MM.1S (cell line): ENCODE results near the gene EZH1.

ENCODE experiments used
- CTCF ChIP-seq: fragments of 300-600 bp; sonication (generic); IDR thresholded peaks from 2 replicates; pipeline ENCODE4 v1.5.1; 2016; ENCODE audit warnings: antibody characterized with exemption, low read length, mixed read lengths
- EZH2 ChIP-seq: fragments of 300-600 bp; sonication (generic); optimal IDR thresholded peaks from 2 replicates; pipeline ENCODE3; 2017; ENCODE audit warnings: low read depth, mild to moderate bottlenecking, antibody characterized with exemption, low read length, mixed read lengths
- EZH2phosphoT487 ChIP-seq: fragments of 300-600 bp; sonication (generic); IDR thresholded peaks from 2 replicates; pipeline ENCODE4 v1.6.1; 2018; ENCODE audit warnings: antibody characterized with exemption, low read length

DNA sequence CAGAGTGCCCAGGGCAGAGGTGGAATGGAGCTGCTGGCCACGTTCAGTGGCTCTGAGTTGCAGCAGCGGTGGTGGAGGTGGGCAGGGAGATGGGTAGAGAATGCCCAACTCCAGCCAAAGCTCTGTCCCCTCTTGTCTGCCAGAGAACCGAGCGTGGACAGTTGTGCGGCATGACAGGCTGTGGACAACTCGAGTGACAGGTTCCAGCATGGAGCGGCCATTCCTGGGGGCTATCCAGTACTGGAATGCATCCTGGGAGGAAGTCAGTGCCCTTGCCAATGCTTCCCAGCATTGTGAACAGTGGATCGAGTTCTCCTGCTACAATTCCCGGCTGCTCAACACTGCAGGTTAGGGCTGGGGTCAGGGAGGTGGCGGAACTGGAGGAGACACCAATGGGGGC is 54.2 kb downstream of the EZH1 start:
- TF ChIP-seq CTCF = no peak
- TF ChIP-seq EZH2 = no peak
- no peak for TF ChIP-seq EZH2phosphoT487
